ENCODE data around the gene ADPRHL1. TPM values are rescaled to one million over a fixed set of nuclear protein-coding genes. Genes with fewer than 3 reads are reported as not detected.

ADPRHL1 gene
- total and polyA plus RNA-seq, 4 donors: 0.28 to 0.67 (median 0.55) TPM

DNA sequence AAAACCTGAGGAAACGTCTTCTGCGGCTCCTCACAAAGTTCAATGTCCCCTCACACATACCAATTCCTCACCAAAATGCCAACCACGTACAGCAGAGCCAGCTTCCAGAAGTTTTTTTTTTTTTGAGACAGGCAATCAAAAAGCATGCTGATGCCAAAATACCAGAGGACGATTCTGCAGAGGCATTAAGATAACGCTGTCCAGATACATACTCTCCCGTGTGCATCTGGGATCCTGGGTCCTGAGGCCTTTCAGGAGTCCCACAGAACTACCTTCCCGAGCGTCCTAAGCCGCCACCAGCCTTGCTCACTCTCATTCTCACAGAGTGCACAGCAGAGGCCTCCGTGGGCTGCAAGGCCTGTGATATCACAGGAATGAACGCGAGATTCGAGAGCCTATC, 32.3 kb upstream of the ADPRHL1 start:
- H3K27ac ChIP-seq (ENCODE audit: low read depth in 1 of 2, low read length in 2 of 2): no peak overlapping the region
- DNase-seq (ENCODE audit: low spot score): no peak
- H3K36me3 ChIP-seq (ENCODE audit: control insufficient read depth in 4 of 4, insufficient read depth in 3 of 4, low read depth in 1 of 4, low read length in 3 of 4): no peaks in the 10 kb centered on the region
- no peak overlapping the region for H3K4me3 ChIP-seq (ENCODE audit: low read depth in 1 of 3, low read length in 3 of 3)
- 90% methylated on average over 13 of the region's 13 CpGs for WGBS
- peaks cover 6 to 27% (median 13%) of the 10 kb centered on the region in 4 donors for H3K4me1 ChIP-seq (ENCODE audit: control insufficient read depth in 4 of 4, insufficient read depth in 4 of 4, low read length in 3 of 4)
- H3K9ac ChIP-seq (ENCODE audit: low read depth in 1 of 2, low read length in 2 of 2): no peak overlapping the region
- H3K27me3 ChIP-seq (ENCODE audit: control insufficient read depth in 4 of 4, insufficient read depth in 4 of 4, low read length in 3 of 4): no peaks in the 10 kb centered on the region
- no peaks in the 10 kb centered on the region for H3K9me3 ChIP-seq (ENCODE audit: control insufficient read depth in 4 of 4, low read length in 3 of 4)
- TF ChIP-seq, protein P1, sequence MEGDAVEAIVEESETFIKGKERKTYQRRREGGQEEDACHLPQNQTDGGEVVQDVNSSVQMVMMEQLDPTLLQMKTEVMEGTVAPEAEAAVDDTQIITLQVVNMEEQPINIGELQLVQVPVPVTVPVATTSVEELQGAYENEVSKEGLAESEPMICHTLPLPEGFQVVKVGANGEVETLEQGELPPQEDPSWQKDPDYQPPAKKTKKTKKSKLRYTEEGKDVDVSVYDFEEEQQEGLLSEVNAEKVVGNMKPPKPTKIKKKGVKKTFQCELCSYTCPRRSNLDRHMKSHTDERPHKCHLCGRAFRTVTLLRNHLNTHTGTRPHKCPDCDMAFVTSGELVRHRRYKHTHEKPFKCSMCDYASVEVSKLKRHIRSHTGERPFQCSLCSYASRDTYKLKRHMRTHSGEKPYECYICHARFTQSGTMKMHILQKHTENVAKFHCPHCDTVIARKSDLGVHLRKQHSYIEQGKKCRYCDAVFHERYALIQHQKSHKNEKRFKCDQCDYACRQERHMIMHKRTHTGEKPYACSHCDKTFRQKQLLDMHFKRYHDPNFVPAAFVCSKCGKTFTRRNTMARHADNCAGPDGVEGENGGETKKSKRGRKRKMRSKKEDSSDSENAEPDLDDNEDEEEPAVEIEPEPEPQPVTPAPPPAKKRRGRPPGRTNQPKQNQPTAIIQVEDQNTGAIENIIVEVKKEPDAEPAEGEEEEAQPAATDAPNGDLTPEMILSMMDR (IDR thresholded peaks at IDR 0.05; ENCODE audit: low read depth, low read length, missing input control): no peak
- TF ChIP-seq FOXA2 (IDR thresholded peaks at IDR 0.05): no peak
- TF ChIP-seq HNF4G (IDR thresholded peaks at IDR 0.05): no peak
- TF ChIP-seq JUND (IDR thresholded peaks at IDR 0.05): no peak
- no peak for TF ChIP-seq REST (IDR thresholded peaks at IDR 0.05)
- TF ChIP-seq HNF4A (conservative IDR thresholded peaks at IDR 0.05): no peak
- no peak for TF ChIP-seq FOXA1 (IDR thresholded peaks at IDR 0.05)
- TF ChIP-seq, protein P2, sequence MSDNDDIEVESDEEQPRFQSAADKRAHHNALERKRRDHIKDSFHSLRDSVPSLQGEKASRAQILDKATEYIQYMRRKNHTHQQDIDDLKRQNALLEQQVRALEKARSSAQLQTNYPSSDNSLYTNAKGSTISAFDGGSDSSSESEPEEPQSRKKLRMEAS (IDR thresholded peaks at IDR 0.05): no peak
- TF ChIP-seq RXRA (IDR thresholded peaks at IDR 0.05): no peak
- TF ChIP-seq EGR1 (IDR thresholded peaks at IDR 0.05; ENCODE audit: low read depth in 2 of 2): no peak
- TF ChIP-seq TAF1 (conservative IDR thresholded peaks at IDR 0.05): no peak
- TF ChIP-seq ATF3 (IDR thresholded peaks at IDR 0.05): no peak
- TF ChIP-seq YY1 (IDR thresholded peaks at IDR 0.05): no peak
- TF ChIP-seq NR2F2 (IDR thresholded peaks at IDR 0.05): no peak

DNA sequence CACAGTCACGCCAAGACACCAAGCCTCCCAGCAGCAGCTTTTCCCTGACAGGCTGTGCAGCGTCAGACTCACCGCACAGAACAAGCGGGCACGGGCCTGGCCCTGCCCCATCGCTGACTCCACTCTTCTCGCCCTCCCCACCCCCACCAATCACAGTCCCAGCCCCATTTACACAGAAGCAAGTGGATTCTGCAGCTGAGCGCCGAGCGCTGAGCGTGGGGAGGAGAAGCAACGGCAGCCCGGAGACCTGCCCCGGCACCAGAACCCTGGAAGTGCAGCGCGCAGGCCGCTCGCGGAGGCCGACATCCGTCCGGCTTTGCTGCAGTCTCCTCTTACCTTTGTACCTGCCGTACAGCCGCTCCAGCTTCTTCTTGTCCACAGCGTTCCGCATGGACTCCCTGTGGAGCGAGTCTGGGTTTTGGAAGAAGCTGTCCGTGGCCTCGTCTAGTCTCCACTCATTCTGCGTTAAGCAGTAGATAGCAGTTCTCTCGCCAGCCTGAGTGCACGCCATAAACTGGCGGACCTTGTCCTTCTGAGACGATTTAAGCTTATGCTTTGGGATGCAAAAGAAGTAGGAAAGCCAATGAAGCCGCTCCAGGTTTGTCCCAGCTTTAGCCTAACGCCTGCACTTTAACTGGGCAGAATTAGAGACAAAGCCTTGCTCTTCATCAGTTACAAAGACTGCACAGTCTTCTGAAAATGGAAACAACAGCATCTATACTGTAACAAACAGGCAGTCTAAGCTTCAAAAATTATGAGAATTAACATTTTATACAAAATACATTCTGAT, 30.4 kb upstream of the ADPRHL1 start:
- H3K9me3 ChIP-seq (ENCODE audit: control insufficient read depth in 4 of 4, low read length in 3 of 4): no peaks in the 10 kb centered on the region
- no peaks in the 10 kb centered on the region for H3K27me3 ChIP-seq (ENCODE audit: control insufficient read depth in 4 of 4, insufficient read depth in 4 of 4, low read length in 3 of 4)
- WGBS: 93% methylated on average over 36 of the region's 36 CpGs
- no peak overlapping the region for H3K9ac ChIP-seq (ENCODE audit: low read depth in 1 of 2, low read length in 2 of 2)
- peaks cover 0 to 7% (median 5%) of the 10 kb centered on the region in 4 donors for H3K36me3 ChIP-seq (ENCODE audit: control insufficient read depth in 4 of 4, insufficient read depth in 3 of 4, low read depth in 1 of 4, low read length in 3 of 4)
- no peak overlapping the region for H3K4me3 ChIP-seq (ENCODE audit: low read depth in 1 of 3, low read length in 3 of 3)
- DNase-seq (ENCODE audit: low spot score): no peak
- peaks cover 0 to 16% (median 2%) of the 10 kb centered on the region in 4 donors for H3K4me1 ChIP-seq (ENCODE audit: control insufficient read depth in 4 of 4, insufficient read depth in 4 of 4, low read length in 3 of 4)
- no peak overlapping the region for H3K27ac ChIP-seq (ENCODE audit: low read depth in 1 of 2, low read length in 2 of 2)
- TF ChIP-seq HNF4G (IDR thresholded peaks at IDR 0.05): no peak
- no peak for TF ChIP-seq RXRA (IDR thresholded peaks at IDR 0.05)
- TF ChIP-seq HNF4A (conservative IDR thresholded peaks at IDR 0.05): no peak
